ENCODE measurements around the gene CUEDC1. TPM values are rescaled to one million over a fixed set of nuclear protein-coding genes. Genes with fewer than 3 reads are reported as not detected.

The CUEDC1 gene
- total RNA-seq, 1 donor from 2014 or later: 10.9 TPM

DNA sequence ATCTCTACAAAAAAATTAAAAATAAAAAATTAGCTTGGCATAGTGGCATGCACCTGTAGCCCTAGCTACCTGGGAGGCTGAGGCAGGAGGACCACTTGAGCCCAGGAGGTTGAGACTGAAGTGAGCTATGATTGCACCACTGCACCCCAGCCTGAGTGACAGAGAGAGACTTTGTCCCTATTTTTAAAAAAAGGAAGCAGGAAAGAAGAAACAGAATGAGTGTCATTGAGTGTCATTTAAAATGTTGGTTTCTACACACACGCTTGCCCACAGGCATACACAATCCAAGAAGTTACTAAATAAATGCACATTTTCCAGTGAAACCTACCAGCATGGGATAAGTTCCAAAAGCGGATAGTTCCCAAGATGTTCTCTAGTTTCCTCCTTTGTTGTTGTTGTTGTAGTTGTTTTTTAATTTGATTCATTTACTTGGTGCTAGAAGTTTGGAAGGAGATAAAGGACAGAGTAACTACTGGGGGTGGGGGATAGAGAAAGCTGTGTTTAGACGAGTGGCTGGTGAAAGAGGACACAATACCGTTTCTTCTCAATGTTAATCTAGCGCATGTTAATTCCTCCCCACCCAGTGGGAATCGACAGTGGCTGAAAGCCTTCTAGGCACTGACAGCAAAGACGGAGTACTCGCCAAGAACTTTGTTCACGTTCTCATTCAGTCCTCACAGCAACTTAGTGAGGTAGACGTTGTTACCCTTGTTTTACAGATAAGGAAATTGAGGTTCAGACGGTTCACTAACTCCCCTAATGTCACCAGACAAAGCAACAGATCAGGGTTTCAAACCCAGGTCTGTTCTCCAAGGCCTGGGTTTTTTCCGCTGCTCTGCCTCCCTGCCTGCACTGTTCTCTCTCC, 122.7 kb downstream of the CUEDC1 start:
- no peak for DNase-seq

DNA sequence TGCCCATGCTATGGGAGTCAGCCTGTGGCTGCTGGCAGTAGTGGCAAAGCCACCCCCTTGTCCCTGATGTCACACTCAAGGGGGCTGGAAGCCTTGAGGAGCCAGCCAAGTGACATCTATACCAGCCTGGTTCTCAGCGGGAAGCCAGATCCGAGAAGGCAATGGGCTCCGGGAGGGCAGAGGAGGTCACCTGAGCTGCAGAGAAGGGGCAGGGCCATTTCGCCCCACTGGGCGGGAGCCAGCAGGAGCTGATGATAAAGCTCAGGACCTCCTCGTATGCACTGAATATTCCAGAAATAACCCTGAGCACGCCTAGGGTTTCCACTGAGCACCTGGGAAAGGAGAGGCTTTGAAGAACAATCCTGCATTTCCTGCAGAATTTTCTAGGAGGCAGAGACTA, 124.3 kb downstream of the CUEDC1 start:
- no peak for DNase-seq

DNA sequence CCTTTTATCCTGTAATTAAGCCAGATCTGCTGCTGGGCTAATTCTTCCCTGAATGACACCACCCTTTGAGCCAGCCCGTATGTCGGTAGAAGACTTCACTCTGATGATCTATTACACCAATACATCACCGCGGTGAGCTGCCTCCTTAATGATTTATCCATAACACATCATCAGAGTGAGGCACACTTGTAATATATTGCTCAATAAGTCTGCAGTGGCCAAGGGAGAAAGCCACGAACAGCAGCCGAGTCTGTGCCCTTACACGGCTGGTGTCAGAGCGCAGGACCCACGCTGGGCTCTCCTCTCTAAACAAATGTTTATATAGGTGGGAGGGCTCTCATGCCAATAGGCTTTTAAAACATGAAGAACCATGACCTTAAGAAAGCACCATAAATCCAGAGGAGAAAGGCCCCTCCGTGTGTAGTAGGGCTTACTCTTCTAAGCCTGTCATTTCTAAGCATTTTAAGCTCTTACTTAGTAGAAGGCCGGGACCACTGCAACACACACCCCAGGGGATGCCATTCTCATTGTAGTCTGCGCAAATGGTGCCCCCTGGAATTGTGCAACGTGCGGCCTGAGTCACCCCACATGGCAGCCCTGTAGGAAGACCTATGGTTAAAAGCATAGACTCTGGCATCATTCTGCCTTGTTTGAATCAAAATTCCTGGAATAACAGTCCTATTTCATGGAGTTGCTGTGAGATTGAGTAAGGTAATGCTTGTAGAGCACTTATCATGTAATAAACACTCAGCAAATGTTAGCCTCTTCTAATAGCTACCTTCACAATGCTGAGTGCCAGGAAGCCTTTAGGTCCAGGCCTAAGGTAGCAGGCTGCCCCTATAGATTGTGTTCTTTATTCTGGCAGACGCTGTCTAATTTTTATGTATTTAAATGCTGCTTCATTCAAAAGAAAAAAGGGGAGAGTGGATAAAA, 131.5 kb downstream of the CUEDC1 start:
- DNase-seq: no peak

DNA sequence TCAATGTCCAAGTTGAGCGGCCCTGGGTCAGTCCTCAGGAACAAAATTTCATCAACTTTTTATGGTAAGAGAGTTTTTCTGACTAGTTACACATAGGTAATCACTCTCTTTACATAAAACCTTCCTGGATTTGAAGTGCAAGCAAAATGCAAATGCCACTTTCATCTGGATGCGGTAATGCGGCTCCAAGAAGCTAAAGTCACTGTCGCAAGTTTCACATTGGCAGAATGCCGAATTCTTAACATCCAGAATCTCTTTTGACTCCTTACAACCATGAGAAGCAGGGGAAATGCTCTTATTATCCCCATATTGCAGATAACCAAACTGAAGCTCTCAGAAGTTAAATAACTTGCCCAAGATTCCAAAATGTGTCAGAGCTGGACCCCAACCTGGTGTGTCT, 135.3 kb downstream of the CUEDC1 start:
- no peak for DNase-seq

DNA sequence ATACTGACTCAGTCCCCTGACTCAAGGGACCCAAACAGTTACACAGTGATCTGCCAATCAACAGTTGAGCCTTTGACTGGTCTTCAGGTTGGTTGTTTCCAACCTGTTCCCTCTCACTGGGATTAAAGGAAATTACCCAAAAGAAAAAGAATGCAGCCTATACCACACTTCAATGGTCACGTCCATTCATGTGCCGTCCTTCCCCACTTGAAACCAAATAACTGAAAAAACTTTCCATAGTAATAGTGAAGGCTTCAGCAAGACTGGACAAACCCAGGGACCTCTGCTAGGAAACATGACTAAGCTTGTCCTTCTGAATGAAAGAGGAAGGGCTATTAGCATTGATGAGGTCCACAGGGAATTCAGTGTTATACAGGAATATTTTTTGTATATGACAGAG, 135.9 kb downstream of the CUEDC1 start:
- DNase-seq: no peak

DNA sequence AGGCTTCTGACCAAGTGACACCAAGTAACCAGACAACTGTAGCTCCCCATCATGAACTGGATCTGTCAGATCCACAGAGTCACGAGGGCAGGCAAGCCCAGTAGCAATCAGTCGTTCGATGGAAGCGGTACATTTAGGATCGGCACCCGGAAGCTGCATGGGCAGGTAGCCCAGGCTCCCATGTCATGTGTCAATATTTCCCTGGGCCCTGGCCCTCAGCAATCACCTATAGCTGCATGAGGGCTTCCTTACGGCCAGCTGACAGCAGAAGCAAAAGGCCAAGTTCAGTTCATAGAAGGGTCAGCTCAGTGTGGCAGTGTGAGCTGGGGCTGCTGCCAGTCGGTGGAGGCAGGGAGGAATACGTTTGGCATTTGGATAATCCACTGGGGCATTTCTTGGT, 137.1 kb downstream of the CUEDC1 start:
- no peak for DNase-seq

DNA sequence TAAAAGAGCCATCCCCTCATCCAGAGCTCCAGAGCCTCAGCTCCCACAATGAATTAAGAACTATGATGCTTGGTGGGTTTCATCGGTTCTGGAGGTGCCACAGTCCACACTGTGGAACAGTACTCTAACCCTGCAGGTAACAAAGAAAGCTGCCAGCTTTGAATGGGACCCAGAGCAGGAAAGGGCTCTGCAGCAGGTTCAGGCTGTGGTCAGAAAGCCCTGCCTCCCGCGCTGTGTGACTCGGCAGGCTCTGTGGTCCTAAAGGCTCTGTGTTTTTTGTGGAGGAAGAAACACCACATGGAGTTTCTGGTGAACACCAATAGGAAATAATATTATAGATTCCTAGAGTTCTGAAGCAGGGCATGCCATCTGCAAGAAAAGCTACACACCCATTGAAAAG, 137.9 kb downstream of the CUEDC1 start:
- DNase-seq: no peak

DNA sequence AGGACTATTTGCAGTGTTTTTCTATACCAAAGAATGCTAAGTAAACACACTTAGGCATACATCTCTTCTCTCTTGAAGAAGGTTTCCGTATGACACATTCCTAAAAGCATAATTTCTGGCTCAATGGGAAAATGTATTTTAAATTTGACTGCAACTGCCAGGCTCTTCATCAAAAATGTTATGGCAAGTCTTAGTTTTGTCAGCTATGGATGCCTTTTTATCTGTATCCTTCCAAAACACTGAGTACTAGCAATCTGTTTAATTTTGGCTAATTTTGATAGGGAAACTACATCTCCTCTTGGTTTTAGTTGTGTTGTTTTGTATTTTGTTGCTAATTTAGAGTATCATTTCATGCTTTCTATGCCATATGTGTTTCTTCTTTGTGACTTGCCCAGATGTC, 140.8 kb downstream of the CUEDC1 start:
- no peak for DNase-seq

DNA sequence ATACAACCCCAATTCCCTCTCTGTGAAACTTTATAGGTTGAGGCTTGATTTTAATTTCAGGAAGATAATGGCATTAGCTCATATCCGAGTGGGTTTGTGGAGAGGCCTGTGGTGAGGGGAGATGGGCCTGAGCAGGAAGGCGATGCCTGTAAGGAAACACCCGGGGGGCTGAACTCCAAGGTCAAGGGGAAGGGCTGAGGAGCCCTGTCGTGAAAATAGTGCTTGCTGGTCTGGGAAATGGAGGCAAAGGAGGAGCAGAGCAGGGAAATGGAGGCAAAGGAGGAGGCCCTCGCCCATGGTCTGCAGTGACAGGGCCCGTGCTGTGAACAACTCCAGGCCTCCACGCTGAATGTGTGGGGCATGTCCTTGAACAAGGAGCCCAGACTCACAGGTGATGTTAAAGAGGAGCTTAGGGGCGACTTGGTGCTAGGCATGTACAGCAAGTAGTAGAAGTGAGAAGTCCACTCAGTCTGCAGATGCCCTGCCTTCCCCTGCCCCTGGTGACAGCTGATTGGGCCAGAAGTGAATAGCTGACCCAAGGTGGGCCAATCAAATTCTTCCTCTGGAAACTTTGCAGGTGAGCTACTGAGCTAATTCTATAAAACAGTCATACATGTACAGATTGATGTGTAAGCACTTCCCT, 143.5 kb downstream of the CUEDC1 start:
- no peak for DNase-seq

Small RNA genes within 50 kb of the gene (small RNA-seq; reads per million reads assigned to genes)
- gene AC015813.4: not detected

Other genes with a start within 250 kb of the CUEDC1 start
- 0.31 TPM for gene CCDC182, start 210.1 kb downstream of the CUEDC1 start, total RNA-seq
- gene MRPS23, start 105.4 kb downstream of the CUEDC1 start, total RNA-seq: 27.9 TPM
- 71.1 TPM for gene VEZF1, start 32.8 kb upstream of the CUEDC1 start, total RNA-seq
- gene SRSF1, start 51.8 kb upstream of the CUEDC1 start, total RNA-seq: 382 TPM
- 41.2 TPM for gene DYNLL2, start 128.0 kb upstream of the CUEDC1 start, total RNA-seq
- gene OR4D1, start 193.0 kb upstream of the CUEDC1 start, total RNA-seq: under 0.01 TPM
- not detected for gene OR4D2, start 211.6 kb upstream of the CUEDC1 start, total RNA-seq
- gene EPX, start 237.3 kb upstream of the CUEDC1 start, total RNA-seq: not detected

Measured in occipital lobe (tissue), 3 donors.